Measurements from ENCODE around the gene LAMC3. TPM values are rescaled to one million over a fixed set of nuclear protein-coding genes. Genes with fewer than 3 reads are reported as not detected.

The LAMC3 gene
- total RNA-seq, 3 donors from 2014 or later, result 0.58 to 0.73 (median 0.69) TPM

DNA sequence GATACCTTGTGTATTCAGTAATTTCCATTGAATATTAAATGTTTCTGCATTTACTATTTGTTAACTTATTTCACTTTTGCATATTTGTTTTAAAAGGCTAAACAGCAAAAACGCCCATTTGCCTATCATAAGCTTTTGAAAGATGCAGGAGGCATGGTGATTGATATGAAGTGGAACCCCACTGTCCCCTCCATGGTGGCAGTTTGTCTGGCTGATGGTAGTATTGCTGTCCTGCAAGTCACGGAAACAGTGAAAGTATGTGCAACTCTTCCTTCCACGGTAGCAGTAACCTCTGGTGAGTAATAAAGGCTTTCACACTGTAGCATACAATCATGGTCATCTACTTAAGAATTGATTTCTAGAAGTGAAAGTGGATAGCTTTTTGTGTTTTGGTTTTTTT lies 120.2 kb downstream of the LAMC3 start:
- TF ChIP-seq CTCF (IDR thresholded peaks at IDR 0.05), result no peak
- intact Hi-C loops (cut with DNase I, micrococcal nuclease), result no loop called here
- Histone ChIP-seq H3K36me3 (ENCODE audit: low read depth) (peaks cover 3% of the 10 kb centered on the region), H3K9me3 (no peaks in the 10 kb centered on the region), H3K4me3 (no peak overlapping the region), H3K4me1 (ENCODE audit: low read depth) (peaks cover 12% of the 10 kb centered on the region)
- ATAC-seq, result no peak
- DNase-seq, result no peak

DNA sequence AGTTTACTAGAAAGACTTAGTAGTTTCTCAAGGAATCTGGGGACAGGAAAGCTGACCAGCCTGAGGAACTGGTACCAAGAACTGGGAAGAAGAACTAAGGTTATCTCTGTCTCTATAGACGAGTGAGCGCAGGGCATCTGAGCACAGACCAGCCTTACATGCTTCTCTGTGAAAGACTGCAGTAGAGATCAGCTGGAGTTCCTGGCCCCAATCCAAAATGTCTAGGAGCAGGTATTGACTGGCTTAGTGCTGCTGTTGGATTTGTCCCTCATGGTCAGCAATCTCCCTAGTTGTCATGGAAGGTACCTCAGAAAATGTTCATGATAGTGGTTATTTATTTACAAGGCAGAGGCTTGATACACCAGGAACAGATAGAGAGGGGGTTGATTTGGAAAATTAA lies 129.7 kb downstream of the LAMC3 start:
- intact Hi-C loops (cut with DNase I, micrococcal nuclease), result no loop called here
- H3K4me3 ChIP-seq, result no peak overlapping the region
- ATAC-seq (no peak), DNase-seq (no peak)
- TF ChIP-seq CTCF (IDR thresholded peaks at IDR 0.05), result no peak
- no peaks in the 10 kb centered on the region for H3K4me1 ChIP-seq (ENCODE audit: low read depth)
- peaks cover 38% of the 10 kb centered on the region for H3K36me3 ChIP-seq (ENCODE audit: low read depth)
- no peaks in the 10 kb centered on the region for H3K9me3 ChIP-seq

DNA sequence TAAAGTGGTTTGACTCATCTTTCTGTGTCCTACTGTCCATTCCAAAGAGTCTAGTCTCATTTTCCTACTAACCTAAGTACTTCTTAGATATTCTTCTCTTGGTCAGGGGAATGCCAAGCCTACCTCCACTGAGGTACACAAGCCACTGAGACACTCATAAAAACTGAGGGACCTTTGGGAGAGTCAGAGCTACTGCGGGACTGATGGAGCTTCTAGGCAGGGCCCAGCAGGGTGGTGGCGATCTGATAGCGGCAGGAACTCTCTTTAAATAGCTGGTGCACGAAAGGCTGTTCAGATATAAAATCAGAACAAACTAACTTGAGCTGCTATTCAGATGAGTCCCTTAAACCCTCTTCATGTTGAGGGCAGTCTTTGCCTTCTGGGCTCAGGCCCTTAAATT lies 131.1 kb downstream of the LAMC3 start:
- peaks cover 35% of the 10 kb centered on the region for H3K36me3 ChIP-seq (ENCODE audit: low read depth)
- DNase-seq, result no peak
- no peaks in the 10 kb centered on the region for H3K9me3 ChIP-seq
- no peak for ATAC-seq
- intact Hi-C loops (cut with DNase I, micrococcal nuclease), result no loop called here
- H3K4me3 ChIP-seq, result no peak overlapping the region
- no peaks in the 10 kb centered on the region for H3K4me1 ChIP-seq (ENCODE audit: low read depth)
- TF ChIP-seq CTCF (IDR thresholded peaks at IDR 0.05), result no peak

GRCh38 chr9:131140550-131140949 lies 131.6 kb downstream of the LAMC3 start:
- TF ChIP-seq CTCF (IDR thresholded peaks at IDR 0.05), result no peak
- Histone ChIP-seq H3K4me1 (ENCODE audit: low read depth) (no peaks in the 10 kb centered on the region), H3K4me3 (no peak overlapping the region), H3K9me3 (no peaks in the 10 kb centered on the region), H3K36me3 (ENCODE audit: low read depth) (peaks cover 31% of the 10 kb centered on the region)
- intact Hi-C loops (cut with DNase I, micrococcal nuclease), result no loop called here
- DNase-seq (no peak), ATAC-seq (no peak)

DNA sequence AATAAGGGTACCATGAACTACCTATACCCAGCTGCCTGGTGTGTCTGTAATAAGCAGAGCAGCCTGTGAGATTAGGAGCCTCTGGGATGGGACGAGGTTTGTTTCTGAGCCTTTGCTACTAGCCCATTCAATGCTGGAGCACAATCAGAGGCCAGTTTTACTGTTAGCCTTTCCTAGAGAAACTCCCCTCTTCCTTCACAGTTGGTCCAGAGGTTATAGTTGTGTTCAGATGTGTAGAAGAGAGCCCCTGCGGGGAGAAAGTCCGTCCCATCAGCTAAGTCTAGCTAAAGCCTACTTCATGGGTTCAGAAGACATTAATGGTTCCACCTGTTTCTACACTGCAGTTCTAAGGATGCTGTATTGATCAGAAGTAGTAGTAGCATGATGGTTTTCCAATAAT lies 133.2 kb downstream of the LAMC3 start:
- Histone ChIP-seq H3K9me3 (no peaks in the 10 kb centered on the region), H3K4me1 (ENCODE audit: low read depth) (no peaks in the 10 kb centered on the region), H3K36me3 (ENCODE audit: low read depth) (peaks cover 24% of the 10 kb centered on the region), H3K4me3 (no peak overlapping the region)
- intact Hi-C loops (cut with DNase I, micrococcal nuclease), result no loop called here
- TF ChIP-seq CTCF (IDR thresholded peaks at IDR 0.05), result no peak
- ATAC-seq (no peak), DNase-seq (no peak)

Other genes with a start within 250 kb of the LAMC3 start
- gene ABL1, start 173.9 kb upstream of the LAMC3 start, total RNA-seq, result 100 to 1,000 TPM in 1 of 3 donors, 10 to 100 TPM in 2; 86.6 to 147 (median 91.4) TPM
- under 1 TPM in 2 of 3 donors, not detected in 1; 0.24 to 0.87 TPM for gene QRFP, start 112.4 kb upstream of the LAMC3 start, total RNA-seq
- gene FIBCD1, start 69.9 kb upstream of the LAMC3 start, total RNA-seq, result 10 to 100 TPM in 1 of 3 donors, 1 to 10 TPM in 2; 2.6 to 10.7 (median 7.3) TPM
- 1 to 10 TPM; 1.4 to 5.6 (median 5.0) TPM for gene AIF1L, start 87.4 kb downstream of the LAMC3 start, total RNA-seq
- 10 to 100 TPM; 56.1 to 57.9 (median 56.5) TPM for gene NUP214, start 116.4 kb downstream of the LAMC3 start, total RNA-seq

All from mucosa of descending colon (tissue), 3 donors.